Large intestine (tissue), 3 donors: ENCODE results near the gene GADD45G. TPM values are rescaled to one million over a fixed set of nuclear protein-coding genes. Genes with fewer than 3 reads are reported as not detected.

Source experiments
- DNase-seq, 2 donors: peaks; one replicate each; pipeline versions ENCODE4 v3.0.0 to v3.0.0-alpha.2; 2013
- H3K27ac ChIP-seq: one replicate; pipeline ENCODE4 v1.5.1; 2013; ENCODE audit warnings: low read length
- H3K27me3 ChIP-seq: 2 replicates; pipeline ENCODE4 v1.6.1; 2013; ENCODE audit warnings: low read length; ENCODE audit not compliant: control insufficient read depth, insufficient read depth
- H3K36me3 ChIP-seq: 2 replicates; pipeline ENCODE4 v1.6.1; 2013; ENCODE audit warnings: low read length; ENCODE audit not compliant: control insufficient read depth, insufficient read depth
- H3K4me1 ChIP-seq: one replicate; pipeline ENCODE4 v1.6.1; 2013; ENCODE audit warnings: low read length; ENCODE audit not compliant: control insufficient read depth, insufficient read depth
- H3K4me3 ChIP-seq: one replicate; pipeline ENCODE4 v1.5.1; 2013; ENCODE audit warnings: low read length
- H3K9me3 ChIP-seq: one replicate; pipeline ENCODE4 v1.6.1; 2013; ENCODE audit warnings: mild to moderate bottlenecking, low read depth, low read length, moderate library complexity; ENCODE audit not compliant: control insufficient read depth
- WGBS: methylation state at CpG from one replicate; pipeline ENCODE4 v1.1.5; 2013; ENCODE audit warnings: low lambda C conversion rate; ENCODE audit not compliant: insufficient coverage; 5-methylcytosine and 5-hydroxymethylcytosine counted together
- polyA plus RNA-seq: library from polyadenylated mRNA; unstranded; fragments of 120-200 nt; gene quantifications from one replicate; pipeline ENCODE4 v1.2.1, GENCODE V29; 2013

GADD45G gene
- polyA plus RNA-seq, 1 donor, result 10.5 TPM

- DNase-seq, result no peak
- no peaks in the 10 kb centered on the region for H3K9me3 ChIP-seq
- no peaks in the 10 kb centered on the region for H3K36me3 ChIP-seq
- H3K4me1 ChIP-seq, result peaks cover 13% of the 10 kb centered on the region
- no peak overlapping the region for H3K4me3 ChIP-seq
- no CpG with 5 or more reads among the region's 6 CpGs for WGBS
- H3K27ac ChIP-seq, result no peak overlapping the region
- H3K27me3 ChIP-seq, result no peaks in the 10 kb centered on the region
Observed at GRCh38 chr9:89601856-89602562, 2.8 kb upstream of the GADD45G start.

- no peaks in the 10 kb centered on the region for H3K9me3 ChIP-seq
- H3K4me3 ChIP-seq, result peak overlapping the region; percentile 36
- no peaks in the 10 kb centered on the region for H3K36me3 ChIP-seq
- H3K27me3 ChIP-seq, result no peaks in the 10 kb centered on the region
- H3K27ac ChIP-seq, result peak overlapping the region; percentile 4
- WGBS, result 0% methylated on average over 1 of the region's 28 CpGs
- DNase-seq, result peak; percentile 87 to 88
- H3K4me1 ChIP-seq, result peaks cover 23% of the 10 kb centered on the region
Observed at GRCh38 chr9:89602978-89603766, 1.6 kb upstream of the GADD45G start.

DNA sequence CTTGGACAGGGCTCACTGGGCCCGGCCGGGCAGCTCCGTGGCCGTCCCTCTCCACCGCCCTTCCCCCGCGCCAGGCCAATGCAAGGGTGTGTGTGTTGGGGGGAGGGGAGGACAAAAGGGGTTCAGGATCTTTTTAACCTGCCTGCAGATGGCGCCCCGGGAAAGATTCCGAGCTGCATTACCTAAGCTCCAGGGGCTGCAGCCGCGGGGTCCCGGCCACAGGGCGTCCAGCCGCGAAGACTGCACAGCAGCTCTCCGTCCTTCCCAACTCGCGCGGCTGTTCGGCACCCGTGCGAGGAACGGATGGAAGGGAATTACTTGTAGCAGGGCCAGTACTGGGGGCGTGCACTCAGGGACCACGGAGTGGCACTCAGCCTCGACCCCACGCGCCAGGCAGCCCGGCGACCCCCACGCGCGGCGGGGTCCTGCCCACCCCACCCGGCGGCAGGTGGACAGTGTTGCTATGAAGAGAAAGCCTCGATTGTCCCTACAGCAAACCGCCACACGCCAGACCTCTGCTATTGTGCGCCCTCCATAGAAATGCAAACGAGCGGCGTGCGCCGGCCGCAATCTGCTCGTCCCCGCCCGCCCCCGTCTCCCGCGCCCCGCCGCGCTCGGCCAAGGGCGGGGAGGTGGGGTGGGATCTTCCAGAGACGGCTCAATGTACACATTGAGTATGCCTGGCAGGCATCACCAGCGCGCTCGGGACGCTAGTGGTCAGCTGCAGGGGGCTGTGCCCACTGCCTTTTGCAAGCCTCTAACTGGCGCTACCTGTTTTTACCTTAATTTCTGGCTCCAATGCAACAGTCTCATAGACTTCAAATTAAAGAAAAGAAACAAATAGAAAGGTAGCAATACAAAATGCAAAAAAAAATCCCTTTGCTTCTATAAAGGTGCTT lies 796 bp upstream of the GADD45G start:
- peak; percentile 77 to 90 for DNase-seq
- Histone ChIP-seq H3K27me3 (no peaks in the 10 kb centered on the region), H3K4me1 (peaks cover 28% of the 10 kb centered on the region)

GRCh38 chr9:89605465-89606048 lies 745 bp downstream of the GADD45G start:
- WGBS, result no CpG with 5 or more reads among the region's 57 CpGs
- Histone ChIP-seq H3K27ac (peak overlapping the region; percentile 97), H3K36me3 (no peaks in the 10 kb centered on the region), H3K9me3 (no peaks in the 10 kb centered on the region), H3K27me3 (no peaks in the 10 kb centered on the region), H3K4me3 (peak overlapping the region; percentile 98), H3K4me1 (peaks cover 28% of the 10 kb centered on the region)
- peak; percentile 48 to 80 for DNase-seq

More for the DNA sequence above, 796 bp upstream of the GADD45G start:
- no CpG with 5 or more reads among the region's 64 CpGs for WGBS
- H3K4me3 ChIP-seq, result peak overlapping the region; percentile 36
- H3K27ac ChIP-seq, result peak overlapping the region; percentile 5
- no peaks in the 10 kb centered on the region for H3K9me3 ChIP-seq
- H3K36me3 ChIP-seq, result no peaks in the 10 kb centered on the region

DNA sequence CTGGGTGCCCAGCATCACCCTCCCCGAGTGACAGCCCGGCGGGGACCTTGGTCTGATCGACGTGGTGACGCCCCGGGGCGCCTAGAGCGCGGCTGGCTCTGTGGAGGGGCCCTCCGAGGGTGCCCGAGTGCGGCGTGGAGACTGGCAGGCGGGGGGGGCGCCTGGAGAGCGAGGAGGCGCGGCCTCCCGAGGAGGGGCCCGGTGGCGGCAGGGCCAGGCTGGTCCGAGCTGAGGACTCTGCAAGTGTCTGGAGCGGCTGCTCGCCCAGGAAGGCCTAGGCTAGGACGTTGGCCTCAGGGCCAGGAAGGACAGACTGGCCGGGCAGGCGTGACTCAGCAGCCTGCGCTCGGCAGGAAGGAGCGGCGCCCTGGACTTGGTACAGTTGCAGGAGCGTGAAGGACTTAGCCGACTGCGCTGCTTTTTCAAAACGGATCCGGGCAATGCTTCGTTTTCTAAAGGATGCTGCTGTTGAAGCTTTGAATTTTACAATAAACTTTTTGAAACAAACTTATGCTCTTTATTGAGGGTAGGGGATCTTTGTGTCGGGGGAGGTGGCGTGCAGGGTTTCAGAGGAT lies 1.3 kb downstream of the GADD45G start:
- Histone ChIP-seq H3K36me3 (no peaks in the 10 kb centered on the region), H3K27ac (peak overlapping the region; percentile 97), H3K27me3 (no peaks in the 10 kb centered on the region), H3K4me1 (peaks cover 28% of the 10 kb centered on the region), H3K9me3 (no peaks in the 10 kb centered on the region), H3K4me3 (peak overlapping the region; percentile 98)
- peak; percentile 88 to 94 for DNase-seq
- WGBS, result no CpG with 5 or more reads among the region's 40 CpGs

- Histone ChIP-seq H3K4me3 (peak overlapping the region; percentile 98), H3K27ac (peak overlapping the region; percentile 97), H3K36me3 (no peaks in the 10 kb centered on the region), H3K27me3 (no peaks in the 10 kb centered on the region), H3K4me1 (peaks cover 28% of the 10 kb centered on the region), H3K9me3 (no peaks in the 10 kb centered on the region)
- 27% methylated on average over 3 of the region's 7 CpGs for WGBS
- peak; percentile 74 to 83 for DNase-seq
Observed at GRCh38 chr9:89606624-89607311, 2.0 kb downstream of the GADD45G start.

DNA sequence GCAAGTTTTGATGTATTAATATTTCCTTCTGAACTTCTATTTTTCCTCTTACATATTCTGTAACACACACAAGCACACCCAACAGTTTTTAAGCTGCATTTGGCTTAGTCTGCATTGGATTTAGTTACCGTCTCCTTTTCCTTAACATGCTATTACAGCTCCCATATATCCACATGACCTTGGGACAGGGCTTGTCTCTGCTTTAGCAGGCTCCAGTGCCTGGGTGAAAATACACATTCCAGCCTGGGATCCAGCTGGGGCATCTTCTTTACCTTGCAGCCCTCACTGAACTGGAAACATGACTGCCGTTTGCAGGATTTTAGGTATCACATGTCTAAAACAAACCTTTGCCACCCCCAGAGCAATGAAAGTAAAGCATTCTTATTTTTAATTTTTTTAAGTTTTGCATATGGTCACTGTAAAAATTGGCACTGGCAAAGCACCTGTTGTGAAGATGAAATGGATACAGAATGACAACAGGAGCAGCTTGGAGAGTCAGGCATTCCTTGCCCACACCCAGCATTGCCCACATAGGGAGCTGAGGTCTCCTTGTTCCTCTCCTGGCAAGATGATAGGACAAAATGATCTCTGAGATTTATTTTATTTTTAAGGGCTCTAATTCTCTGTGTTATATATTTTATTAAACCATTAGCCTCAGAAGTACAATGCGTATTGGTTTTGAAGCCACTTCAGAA lies 4.0 kb downstream of the GADD45G start:
- Histone ChIP-seq H3K9me3 (peaks cover 4% of the 10 kb centered on the region), H3K36me3 (no peaks in the 10 kb centered on the region), H3K27me3 (no peaks in the 10 kb centered on the region), H3K27ac (no peak overlapping the region), H3K4me1 (peaks cover 21% of the 10 kb centered on the region), H3K4me3 (no peak overlapping the region)
- WGBS, result 100% methylated on average over 1 of the region's 3 CpGs
- DNase-seq, result peak in 1 of 2 donors; percentile 37

DNA sequence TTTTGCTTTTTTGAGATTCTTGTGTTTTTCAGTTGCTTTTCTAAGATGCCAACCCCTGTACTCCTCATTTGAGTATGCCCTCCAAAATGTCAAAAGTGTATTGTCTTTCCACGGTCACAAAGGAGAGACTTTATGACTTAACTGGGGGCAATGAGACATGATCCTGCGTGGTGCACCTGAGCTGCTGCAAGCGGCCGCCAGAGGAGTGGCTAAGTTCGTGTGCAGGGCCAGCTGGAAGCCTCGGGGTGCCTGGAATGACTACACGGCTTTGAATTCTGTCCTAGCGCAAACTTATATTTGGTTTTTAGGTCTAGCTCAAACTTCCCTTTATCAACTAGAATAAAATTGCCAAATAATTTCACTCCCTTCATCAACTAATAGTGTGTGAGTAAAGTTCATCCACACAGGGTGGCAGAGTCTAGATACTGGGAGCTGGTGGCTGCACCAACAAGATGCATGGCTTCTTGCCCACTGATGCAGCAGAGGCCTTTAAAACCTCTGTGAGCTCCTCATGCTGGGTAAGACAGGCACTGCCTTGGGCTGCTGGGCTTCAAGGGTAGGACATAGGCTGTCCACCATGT lies 4.7 kb downstream of the GADD45G start:
- no CpG with 5 or more reads among the region's 8 CpGs for WGBS
- no peak overlapping the region for H3K27ac ChIP-seq
- no peak overlapping the region for H3K4me3 ChIP-seq
- H3K36me3 ChIP-seq, result no peaks in the 10 kb centered on the region
- peaks cover 21% of the 10 kb centered on the region for H3K4me1 ChIP-seq
- no peaks in the 10 kb centered on the region for H3K27me3 ChIP-seq
- no peak for DNase-seq
- H3K9me3 ChIP-seq, result peaks cover 4% of the 10 kb centered on the region
